Common myeloid progenitor, CD34-positive (primary cell): ENCODE results near the gene KCNIP4.

Experiments
- CTCF ChIA-PET: fragments of 350-600 bp; sonication (Branson Sonifier 250); formaldehyde crosslinking; loops from one replicate; lab custom pipeline; 2021; ENCODE audit warnings: antibody characterized with exemption; lab: Charles Lee
- POLR2A ChIA-PET: fragments of 350-600 bp; sonication (Branson Sonifier 250); formaldehyde crosslinking; loops from one replicate; lab custom pipeline; 2021; ENCODE audit warnings: antibody characterized with exemption; lab: Charles Lee
- DNase-seq, 3 donors: peaks; one replicate each; pipeline versions ENCODE4 v3.0.0 to v3.0.0-alpha.2; 2013
- H3K27ac ChIP-seq, 2 experiments: 1 replicate in 1 of 2; 2 replicates in 1 of 2; pipeline ENCODE4 v1.7.0; 2013; ENCODE audit warnings: inconsistent platforms in 2 of 2, low read length in 2 of 2, mild to moderate bottlenecking in 2 of 2, low read depth in 1 of 2, moderate library complexity in 1 of 2; ENCODE audit not compliant: severe bottlenecking in 2 of 2, insufficient read depth in 1 of 2, poor library complexity in 1 of 2
- H3K27me3 ChIP-seq, 5 experiments: replicated peaks in 2 of 5; 1 replicate in 3 of 5; 2 replicates in 2 of 5; pipeline versions ENCODE4 v1.6.1 to v1.7.0; 2013; ENCODE audit warnings: low read length in 4 of 5, mild to moderate bottlenecking in 2 of 5, moderate library complexity in 2 of 5, inconsistent platforms in 1 of 5; ENCODE audit not compliant: insufficient read depth in 5 of 5, control insufficient read depth in 4 of 5
- H3K36me3 ChIP-seq, 4 experiments: 1 replicate in 2 of 4; 2 replicates in 2 of 4; pipeline versions ENCODE4 v1.6.1 to v1.7.0; 2013; ENCODE audit warnings: low read length in 3 of 4, control low read depth in 1 of 4, mild to moderate bottlenecking in 1 of 4; ENCODE audit not compliant: control insufficient read depth in 4 of 4, insufficient read depth in 4 of 4
- H3K4me1 ChIP-seq, 4 experiments: 1 replicate in 3 of 4; 2 replicates in 1 of 4; pipeline versions ENCODE4 v1.6.1 to v1.7.1; 2013; ENCODE audit warnings: low read length in 3 of 4, mild to moderate bottlenecking in 3 of 4, control low read depth in 1 of 4, inconsistent platforms in 1 of 4, moderate library complexity in 1 of 4; ENCODE audit not compliant: control insufficient read depth in 4 of 4, insufficient read depth in 4 of 4; ENCODE audit errors: control extremely low read depth in 1 of 4
- H3K4me3 ChIP-seq, 7 experiments: 1 replicate in 4 of 7; 2 replicates in 3 of 7; pipeline versions ENCODE4 v1.5.1 to v1.7.0; 2013; ENCODE audit warnings: mild to moderate bottlenecking in 7 of 7, low read length in 6 of 7, moderate library complexity in 6 of 7, inconsistent platforms in 2 of 7, low read depth in 2 of 7, control low read depth in 1 of 7; ENCODE audit not compliant: insufficient read depth in 4 of 7, control insufficient read depth in 1 of 7; ENCODE audit errors: extremely low read depth in 1 of 7
- H3K9me3 ChIP-seq, 5 experiments: 1 replicate in 4 of 5; 2 replicates in 1 of 5; pipeline versions ENCODE4 v1.6.1 to v1.7.1; 2013; ENCODE audit warnings: low read length in 4 of 5, mild to moderate bottlenecking in 2 of 5, inconsistent platforms in 1 of 5, low read depth in 1 of 5, moderate library complexity in 1 of 5; ENCODE audit not compliant: control insufficient read depth in 4 of 5, insufficient read depth in 2 of 5; ENCODE audit errors: control extremely low read depth in 1 of 5
- WGBS: methylation state at CpG from one replicate; pipeline ENCODE4 v1.1.5; 2013; ENCODE audit not compliant: insufficient coverage; 5-methylcytosine and 5-hydroxymethylcytosine counted together

Gene KCNIP4

GRCh38 chr4:21879187-21879586 lies 69.4 kb downstream of the KCNIP4 start:
- Histone ChIP-seq H3K27me3 (no peaks in the 10 kb centered on the region), H3K9me3 (no peaks in the 10 kb centered on the region), H3K27ac (no peak overlapping the region), H3K36me3 (no peaks in the 10 kb centered on the region), H3K4me1 (no peaks in the 10 kb centered on the region), H3K4me3 (no peak overlapping the region)
- 94% methylated on average over 2 of the region's 3 CpGs for WGBS
- ChIA-PET CTCF (no interaction called here), POLR2A (no interaction called here)
- no peak for DNase-seq

DNA sequence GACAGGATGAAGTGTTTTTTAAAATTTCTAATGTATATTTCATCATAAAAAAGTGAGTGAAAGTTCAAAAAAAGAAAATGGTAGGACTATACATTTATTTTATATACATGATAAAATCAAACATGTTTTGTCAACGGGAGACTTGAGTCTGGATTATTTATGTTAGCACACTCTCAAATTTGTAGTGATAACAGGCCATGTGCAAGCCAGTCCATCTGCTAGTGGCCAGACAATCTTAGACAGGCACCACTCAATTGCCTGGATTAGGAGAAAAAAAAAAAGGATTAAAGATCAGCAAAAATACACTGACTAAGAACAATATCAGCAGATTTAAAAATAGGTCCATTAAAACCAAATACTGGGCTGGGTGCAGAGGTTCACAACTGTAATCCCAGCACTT lies 71.9 kb downstream of the KCNIP4 start:
- Histone ChIP-seq H3K36me3 (no peaks in the 10 kb centered on the region), H3K27ac (no peak overlapping the region), H3K4me3 (no peak overlapping the region), H3K4me1 (no peaks in the 10 kb centered on the region), H3K27me3 (no peaks in the 10 kb centered on the region), H3K9me3 (no peaks in the 10 kb centered on the region)
- ChIA-PET CTCF (no interaction called here), POLR2A (no interaction called here)
- DNase-seq, result no peak
- WGBS, result no CpG with 5 or more reads among the region's 1 CpG

DNA sequence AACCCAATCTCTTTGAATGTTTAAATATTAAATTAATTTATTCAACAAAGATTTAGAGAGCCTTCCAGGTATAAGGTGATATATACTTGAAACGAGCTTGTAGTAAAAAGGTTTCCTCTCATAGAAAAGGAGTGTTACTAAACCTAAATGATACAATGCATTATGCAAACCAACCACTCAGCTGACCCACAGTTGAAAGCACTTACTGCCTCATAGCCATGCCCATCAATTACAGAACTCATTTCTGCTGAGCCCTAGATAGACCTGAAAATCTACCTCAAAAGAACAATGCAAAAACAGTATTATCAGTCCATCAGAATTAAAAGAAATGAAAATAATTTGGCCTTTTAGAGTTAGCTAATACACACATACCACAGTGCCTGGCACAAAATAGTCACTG lies 75.4 kb downstream of the KCNIP4 start:
- H3K36me3 ChIP-seq, result no peaks in the 10 kb centered on the region
- no peaks in the 10 kb centered on the region for H3K27me3 ChIP-seq
- POLR2A ChIA-PET, result no interaction called here
- no peak overlapping the region for H3K4me3 ChIP-seq
- no peak overlapping the region for H3K27ac ChIP-seq
- no CpG with 5 or more reads among the region's 1 CpG for WGBS
- CTCF ChIA-PET, result no interaction called here
- H3K9me3 ChIP-seq, result no peaks in the 10 kb centered on the region
- DNase-seq, result no peak
- no peaks in the 10 kb centered on the region for H3K4me1 ChIP-seq

- DNase-seq, result no peak
- 100% methylated on average over 5 of the region's 5 CpGs for WGBS
- no peaks in the 10 kb centered on the region for H3K27me3 ChIP-seq
- no peaks in the 10 kb centered on the region for H3K9me3 ChIP-seq
- no peak overlapping the region for H3K4me3 ChIP-seq
- no peaks in the 10 kb centered on the region for H3K36me3 ChIP-seq
- POLR2A ChIA-PET, result no interaction called here
- H3K27ac ChIP-seq, result no peak overlapping the region
- CTCF ChIA-PET, result no interaction called here
- no peaks in the 10 kb centered on the region for H3K4me1 ChIP-seq
Observed at GRCh38 chr4:21872101-21872500, 76.5 kb downstream of the KCNIP4 start.

DNA sequence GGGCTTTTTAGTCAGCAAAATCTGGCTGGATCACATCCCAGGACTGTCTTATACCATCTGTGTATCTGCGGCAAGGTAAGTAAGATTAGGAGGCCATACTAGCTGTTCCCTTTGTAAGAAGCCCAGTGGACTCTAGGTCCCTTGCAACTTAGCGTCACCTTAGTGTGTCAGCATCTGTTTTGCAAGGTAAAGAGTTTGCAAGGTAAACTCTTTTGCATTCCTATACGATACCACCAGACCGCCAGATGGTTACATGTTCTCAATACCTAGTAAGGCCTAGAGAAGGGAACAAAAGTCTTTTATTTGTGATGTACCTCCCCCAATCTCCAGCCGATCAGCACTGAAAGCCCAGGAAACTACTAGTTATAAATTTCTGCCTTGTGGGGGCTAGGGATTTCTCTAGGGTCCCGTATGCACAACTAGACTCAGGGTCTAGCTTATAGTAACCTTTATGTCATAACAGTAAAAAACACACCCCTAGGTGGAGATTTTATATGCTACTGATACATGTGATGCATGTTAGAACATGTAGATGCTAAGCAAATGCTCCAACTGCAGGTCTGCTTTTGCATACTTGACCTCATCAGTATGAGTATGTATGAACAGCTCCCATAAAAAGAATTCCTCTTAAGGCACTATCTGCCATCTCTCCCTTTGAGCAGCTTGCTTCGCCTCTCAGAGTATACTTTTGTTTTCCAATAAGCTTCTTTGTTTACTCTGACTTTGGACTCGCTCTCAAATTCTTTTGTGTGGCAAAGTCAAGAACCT lies 78.4 kb downstream of the KCNIP4 start:
- Histone ChIP-seq H3K36me3 (no peaks in the 10 kb centered on the region), H3K9me3 (no peaks in the 10 kb centered on the region), H3K27me3 (no peaks in the 10 kb centered on the region), H3K27ac (no peak overlapping the region), H3K4me3 (no peak overlapping the region), H3K4me1 (no peaks in the 10 kb centered on the region)
- 96% methylated on average over 7 of the region's 8 CpGs for WGBS
- ChIA-PET POLR2A (no interaction called here), CTCF (interaction anchor here (0.6 kb wide), 1 partner anchor 771 kb away, joined by 3 read pairs; no protein-coding TSS in a partner anchor)
- DNase-seq, result no peak

DNA sequence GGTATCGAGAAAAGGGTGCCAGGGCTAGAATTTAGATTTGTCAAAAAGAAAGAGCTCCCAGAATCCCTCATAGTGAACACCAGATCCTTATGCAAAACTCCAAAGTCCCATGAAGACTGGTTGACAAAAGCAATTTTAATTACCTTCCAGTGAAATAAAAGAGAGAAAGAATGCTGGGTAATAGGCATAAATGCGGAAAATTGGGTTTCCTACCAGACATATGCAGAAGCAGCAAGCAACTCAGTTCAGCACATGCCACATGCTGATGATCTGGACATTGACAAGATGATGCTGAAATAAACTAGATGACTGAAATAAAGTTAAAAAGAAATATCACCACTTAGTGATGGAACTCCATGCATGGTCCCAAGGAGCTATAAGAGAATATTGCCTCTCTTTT lies 83.9 kb downstream of the KCNIP4 start:
- no peaks in the 10 kb centered on the region for H3K27me3 ChIP-seq
- no peaks in the 10 kb centered on the region for H3K36me3 ChIP-seq
- WGBS, result no CpG with 5 or more reads among the region's 2 CpGs
- H3K4me3 ChIP-seq, result no peak overlapping the region
- ChIA-PET CTCF (no interaction called here), POLR2A (no interaction called here)
- H3K9me3 ChIP-seq, result no peaks in the 10 kb centered on the region
- DNase-seq, result no peak
- H3K4me1 ChIP-seq, result no peaks in the 10 kb centered on the region
- no peak overlapping the region for H3K27ac ChIP-seq

DNA sequence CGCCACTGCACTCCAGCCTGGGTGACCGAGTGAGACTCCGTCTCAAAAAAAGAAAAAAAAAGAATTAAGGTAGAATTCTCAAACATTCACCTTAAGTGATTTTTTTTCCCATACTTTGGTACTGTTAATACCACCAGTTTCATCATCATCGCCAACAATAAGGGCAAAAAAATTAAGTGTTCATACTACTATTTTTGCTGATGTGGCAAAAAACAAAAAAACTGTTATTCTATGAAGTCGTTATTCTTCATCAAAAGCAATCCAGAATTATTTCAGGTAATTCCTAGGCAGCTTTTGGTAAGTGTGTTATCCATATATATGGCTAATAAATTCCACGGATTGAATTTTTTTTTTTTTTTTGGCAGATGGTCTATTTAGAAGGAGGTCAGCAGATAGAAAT lies 85.7 kb downstream of the KCNIP4 start:
- CTCF ChIA-PET, result no interaction called here
- POLR2A ChIA-PET, result no interaction called here
- Histone ChIP-seq H3K4me1 (no peaks in the 10 kb centered on the region), H3K36me3 (no peaks in the 10 kb centered on the region), H3K27ac (no peak overlapping the region), H3K9me3 (peaks cover 0 to 1% (median 0%) of the 10 kb centered on the region in 5 experiments), H3K4me3 (no peak overlapping the region), H3K27me3 (no peaks in the 10 kb centered on the region)
- 80% methylated on average over 3 of the region's 6 CpGs for WGBS
- no peak for DNase-seq
